GM18873 (cell line): Measurements from ENCODE around the gene STAT3.
"Not testable (repeated sequence)": the region's sequence is repeated elsewhere in the genome, so short reads cannot be mapped to it uniquely, and the experiment has no call there.

Experiments
- ATAC-seq: cut with Tn5 transposase; IDR thresholded peaks from one replicate; pipeline ENCODE4 v1.9.1; 2021; ENCODE audit warnings: mild to moderate bottlenecking, moderate library complexity, moderate number of reproducible peaks; ENCODE audit not compliant: unreplicated experiment, low FRiP score

Gene STAT3

GRCh38 chr17:42266918-42267766, 121.1 kb downstream of the STAT3 start:
- no peak for ATAC-seq

GRCh38 chr17:42266462-42266861, 121.8 kb downstream of the STAT3 start:
- no peak for ATAC-seq

- not testable (repeated sequence) for ATAC-seq
These were observed 123.9 kb downstream of the STAT3 start for GRCh38 chr17:42264366-42264765.
